OCI-LY1 (cell line): Measurements from ENCODE around the gene LAIR2.

ENCODE experiments used
- H2AFZ ChIP-seq: fragments of 200-600 bp; sonication (generic), shearing (Covaris generic); 2 replicates; pipeline ENCODE4 v1.6.0; 2014; ENCODE audit warnings: antibody characterized with exemption, mild to moderate bottlenecking, low read length
- H3F3A ChIP-seq: fragments of 200-600 bp; sonication (generic), shearing (Covaris generic); 2 replicates; pipeline ENCODE4 v1.6.0; 2014; ENCODE audit warnings: mild to moderate bottlenecking, antibody characterized with exemption, low read length, moderate library complexity; ENCODE audit not compliant: insufficient read depth
- H3K27ac ChIP-seq: fragments of 200-600 bp; sonication (generic); 2 replicates; pipeline ENCODE4 v1.5.1; 2014; ENCODE audit warnings: low read length, mixed run types, mild to moderate bottlenecking, low read depth; ENCODE audit not compliant: poor library complexity, severe bottlenecking
- H3K27me3 ChIP-seq: fragments of 200-600 bp; sonication (generic); 2 replicates; pipeline ENCODE4 v1.6.0; 2014; ENCODE audit warnings: antibody characterized with exemption, mild to moderate bottlenecking, low read length, moderate library complexity; ENCODE audit not compliant: insufficient read depth
- H3K36me3 ChIP-seq: fragments of 200-600 bp; sonication (generic); 2 replicates; pipeline ENCODE4 v1.6.1; 2014; ENCODE audit warnings: mild to moderate bottlenecking, antibody characterized with exemption, low read length, moderate library complexity, mixed read lengths; ENCODE audit not compliant: insufficient read depth
- H3K4me1 ChIP-seq: fragments of 200-600 bp; sonication (generic); 2 replicates; pipeline ENCODE4 v1.5.1; 2014; ENCODE audit warnings: mild to moderate bottlenecking, low read length, moderate library complexity; ENCODE audit not compliant: insufficient read depth, severe bottlenecking
- H3K4me2 ChIP-seq: fragments of 200-600 bp; sonication (generic), shearing (Covaris generic); 2 replicates; pipeline ENCODE4 v1.6.1; 2014; ENCODE audit warnings: low read length
- H3K4me3 ChIP-seq: fragments of 200-600 bp; sonication (generic); 2 replicates; pipeline ENCODE4 v1.5.1; 2014; ENCODE audit warnings: low read length, low read depth, mild to moderate bottlenecking, mixed read lengths; ENCODE audit not compliant: poor library complexity, severe bottlenecking
- H3K79me2 ChIP-seq: fragments of 200-600 bp; shearing (Covaris generic); 2 replicates; pipeline ENCODE4 v1.6.1; 2016; ENCODE audit warnings: mixed run types, low read length, mixed read lengths; ENCODE audit not compliant: insufficient read depth
- H3K9ac ChIP-seq: fragments of 200-600 bp; sonication (generic), shearing (Covaris generic); 2 replicates; pipeline ENCODE4 v1.6.1; 2014; ENCODE audit warnings: mild to moderate bottlenecking, low read length, mixed read lengths
- H3K9me2 ChIP-seq: fragments of 200-600 bp; sonication (generic), shearing (Covaris generic); 2 replicates; pipeline ENCODE4 v1.6.1; 2014; ENCODE audit warnings: low read depth, mild to moderate bottlenecking, low read length, mixed read lengths
- H3K9me3 ChIP-seq: fragments of 200-600 bp; shearing (Covaris generic); 2 replicates; pipeline ENCODE4 v1.6.1; 2014; ENCODE audit warnings: low read length, mixed read lengths
- H4K20me1 ChIP-seq: fragments of 200-600 bp; sonication (generic), shearing (Covaris generic); 2 replicates; pipeline ENCODE4 v1.6.0; 2016; ENCODE audit warnings: mild to moderate bottlenecking, low read length; ENCODE audit not compliant: insufficient read depth
- EZH2 ChIP-seq: fragments of 200-600 bp; sonication (generic), shearing (Covaris generic); IDR thresholded peaks from 2 replicates; pipeline ENCODE4 v1.8.0; 2017; ENCODE audit warnings: borderline replicate concordance, mixed run types, mild to moderate bottlenecking, antibody characterized with exemption, low read length, moderate library complexity, mixed read lengths
- TF ChIP-seq, protein P1 (sequence below): fragments of 200-600 bp; sonication (generic), shearing (Covaris generic); IDR thresholded peaks from 2 replicates; pipeline ENCODE4 v1.5.1; 2017; ENCODE audit warnings: mild to moderate bottlenecking, antibody characterized with exemption, low read length, moderate library complexity, mixed read lengths

Gene LAIR2

DNA sequence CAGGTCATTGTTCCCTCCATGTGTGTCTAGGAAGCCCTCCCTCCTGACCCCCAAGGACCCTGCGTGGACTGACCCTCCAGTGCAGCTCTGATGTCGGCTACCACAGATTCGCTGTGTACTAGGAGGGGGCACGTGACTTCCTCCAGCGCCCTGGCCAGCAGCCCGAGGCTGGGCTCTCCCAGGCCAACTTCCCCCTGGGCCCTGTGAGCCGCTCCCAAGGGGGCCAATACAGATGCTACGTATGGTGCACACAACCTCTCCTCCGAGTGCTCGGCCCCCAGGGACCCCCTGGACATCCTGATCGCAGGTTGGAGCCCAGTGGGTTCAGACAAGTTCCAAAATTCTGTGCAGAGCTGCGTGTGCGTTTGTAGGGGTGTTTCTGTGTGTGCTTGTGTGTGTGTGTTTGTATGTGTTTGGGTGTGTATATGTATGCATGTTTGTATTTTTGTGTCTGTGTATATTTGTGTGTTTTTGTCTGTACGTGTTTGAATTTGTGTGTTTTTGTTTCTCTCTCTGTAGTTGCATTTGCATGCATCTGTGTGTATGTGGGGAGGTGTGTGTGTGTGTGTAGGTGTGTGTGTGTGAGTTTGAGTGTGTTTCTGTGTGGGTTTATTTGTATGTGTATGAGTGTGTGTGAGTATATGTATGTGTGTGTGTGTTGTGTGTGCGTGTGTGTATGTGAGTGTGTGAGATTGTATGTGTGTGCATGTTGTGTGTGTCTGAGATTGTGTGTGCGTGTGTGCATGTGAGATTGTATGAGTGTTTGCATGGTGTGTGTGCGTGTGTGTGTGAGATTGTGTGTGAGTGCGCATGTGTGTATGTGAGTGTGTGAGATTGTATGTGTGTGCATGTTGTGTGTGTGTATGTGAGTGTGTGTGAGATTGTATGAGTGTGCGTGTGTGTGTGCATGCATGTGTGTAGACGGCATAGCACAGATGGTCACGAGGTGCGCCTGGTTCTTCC, 49.6 kb downstream of the LAIR2 start:
- Histone ChIP-seq H3K9ac (no peak overlapping the region), H3K27me3 (no peaks in the 10 kb centered on the region), H3K4me3 (no peak overlapping the region), H3F3A (no peaks in the 10 kb centered on the region), H3K9me3 (no peaks in the 10 kb centered on the region), H4K20me1 (no peaks in the 10 kb centered on the region), H3K9me2 (no peaks in the 10 kb centered on the region), H3K4me1 (no peaks in the 10 kb centered on the region), H3K4me2 (no peak overlapping the region), H2AFZ (no peak overlapping the region), H3K36me3 (no peaks in the 10 kb centered on the region), H3K27ac (no peak overlapping the region), H3K79me2 (no peaks in the 10 kb centered on the region)
- TF ChIP-seq, protein P1, sequence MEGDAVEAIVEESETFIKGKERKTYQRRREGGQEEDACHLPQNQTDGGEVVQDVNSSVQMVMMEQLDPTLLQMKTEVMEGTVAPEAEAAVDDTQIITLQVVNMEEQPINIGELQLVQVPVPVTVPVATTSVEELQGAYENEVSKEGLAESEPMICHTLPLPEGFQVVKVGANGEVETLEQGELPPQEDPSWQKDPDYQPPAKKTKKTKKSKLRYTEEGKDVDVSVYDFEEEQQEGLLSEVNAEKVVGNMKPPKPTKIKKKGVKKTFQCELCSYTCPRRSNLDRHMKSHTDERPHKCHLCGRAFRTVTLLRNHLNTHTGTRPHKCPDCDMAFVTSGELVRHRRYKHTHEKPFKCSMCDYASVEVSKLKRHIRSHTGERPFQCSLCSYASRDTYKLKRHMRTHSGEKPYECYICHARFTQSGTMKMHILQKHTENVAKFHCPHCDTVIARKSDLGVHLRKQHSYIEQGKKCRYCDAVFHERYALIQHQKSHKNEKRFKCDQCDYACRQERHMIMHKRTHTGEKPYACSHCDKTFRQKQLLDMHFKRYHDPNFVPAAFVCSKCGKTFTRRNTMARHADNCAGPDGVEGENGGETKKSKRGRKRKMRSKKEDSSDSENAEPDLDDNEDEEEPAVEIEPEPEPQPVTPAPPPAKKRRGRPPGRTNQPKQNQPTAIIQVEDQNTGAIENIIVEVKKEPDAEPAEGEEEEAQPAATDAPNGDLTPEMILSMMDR = no peak
- no peak for TF ChIP-seq EZH2

GRCh38 chr19:54552913-54553310, 50.3 kb downstream of the LAIR2 start:
- no peaks in the 10 kb centered on the region for H3K9me2 ChIP-seq
- H3K4me3 ChIP-seq = no peak overlapping the region
- no peaks in the 10 kb centered on the region for H3F3A ChIP-seq
- no peaks in the 10 kb centered on the region for H3K27me3 ChIP-seq
- H4K20me1 ChIP-seq = no peaks in the 10 kb centered on the region
- no peak overlapping the region for H3K27ac ChIP-seq
- no peaks in the 10 kb centered on the region for H3K9me3 ChIP-seq
- no peak overlapping the region for H2AFZ ChIP-seq
- no peak overlapping the region for H3K4me2 ChIP-seq
- H3K9ac ChIP-seq = no peak overlapping the region
- TF ChIP-seq EZH2 = no peak
- TF ChIP-seq, protein P1 = no peak
- H3K4me1 ChIP-seq = no peaks in the 10 kb centered on the region
- H3K36me3 ChIP-seq = no peaks in the 10 kb centered on the region
- no peaks in the 10 kb centered on the region for H3K79me2 ChIP-seq

DNA sequence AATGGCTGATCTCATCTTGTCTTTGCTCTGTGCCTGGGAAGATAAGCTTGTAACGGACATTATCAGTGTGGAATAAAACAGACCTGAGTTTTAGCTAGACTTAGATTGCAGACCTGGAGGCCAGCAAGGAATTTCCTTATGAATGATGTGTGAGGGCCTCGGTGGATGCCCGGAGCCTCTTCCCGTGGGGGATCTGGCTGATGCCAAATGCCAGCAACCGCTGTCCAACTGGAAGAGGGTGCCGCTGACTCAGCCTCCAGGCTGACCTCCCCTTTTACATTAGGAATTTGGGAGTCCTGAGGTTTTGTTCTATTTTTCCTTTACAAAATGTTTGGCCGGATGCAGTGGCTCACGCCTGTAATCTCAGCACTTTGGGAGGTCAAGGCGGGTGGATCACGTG, 51.4 kb downstream of the LAIR2 start:
- no peak for TF ChIP-seq EZH2
- TF ChIP-seq, protein P1 = no peak
- Histone ChIP-seq H4K20me1 (no peaks in the 10 kb centered on the region), H3K4me2 (no peak overlapping the region), H3K79me2 (no peaks in the 10 kb centered on the region), H3K4me3 (no peak overlapping the region), H3K9me2 (no peaks in the 10 kb centered on the region), H3K9ac (no peak overlapping the region), H3K9me3 (no peaks in the 10 kb centered on the region), H2AFZ (no peak overlapping the region), H3K27ac (no peak overlapping the region), H3K36me3 (no peaks in the 10 kb centered on the region), H3K4me1 (no peaks in the 10 kb centered on the region), H3K27me3 (no peaks in the 10 kb centered on the region), H3F3A (no peaks in the 10 kb centered on the region)
